Hepatocyte (in vitro differentiated cells): Measurements from ENCODE around the gene GTF2F2. TPM values are rescaled to one million over a fixed set of nuclear protein-coding genes. Genes with fewer than 3 reads are reported as not detected.

Experiments
- DNase-seq: peaks from one replicate; pipeline ENCODE4 v3.0.0-alpha.2; 2016; ENCODE audit warnings: low spot score
- H2AFZ ChIP-seq: fragments of 200-600 bp; sonication (generic); 2 replicates; pipeline ENCODE4 v1.6.0; 2016; ENCODE audit warnings: antibody characterized with exemption, mild to moderate bottlenecking
- H3K27ac ChIP-seq: fragments of 200-600 bp; sonication (generic); 2 replicates; pipeline ENCODE4 v1.5.1; 2016; ENCODE audit warnings: mild to moderate bottlenecking
- H3K27me3 ChIP-seq: fragments of 200-600 bp; sonication (generic); 2 replicates; pipeline ENCODE4 v1.6.1; 2016
- H3K36me3 ChIP-seq: fragments of 200-600 bp; sonication (generic); replicated peaks from 2 replicates; pipeline ENCODE4 v1.5.1; 2016; ENCODE audit warnings: low read depth; ENCODE audit not compliant: insufficient read depth
- H3K4me1 ChIP-seq: fragments of 200-600 bp; sonication (generic); 2 replicates; pipeline ENCODE4 v1.5.1; 2016; ENCODE audit warnings: mild to moderate bottlenecking, moderate library complexity; ENCODE audit not compliant: insufficient read depth
- H3K4me2 ChIP-seq: fragments of 200-600 bp; sonication (generic); 2 replicates; pipeline ENCODE4 v1.6.0; 2016
- H3K4me3 ChIP-seq: fragments of 200-600 bp; sonication (generic); 2 replicates; pipeline ENCODE4 v1.5.1; 2016; ENCODE audit warnings: mild to moderate bottlenecking
- H3K79me2 ChIP-seq: fragments of 200-600 bp; sonication (generic); 2 replicates; pipeline ENCODE4 v1.6.0; 2017; ENCODE audit warnings: mild to moderate bottlenecking
- H3K9me2 ChIP-seq: fragments of 200-600 bp; sonication (generic); replicated peaks from 2 replicates; pipeline ENCODE4 v1.6.0; 2017; ENCODE audit warnings: mild to moderate bottlenecking; ENCODE audit not compliant: insufficient read depth
- H3K9me3 ChIP-seq: fragments of 200-600 bp; sonication (generic); 2 replicates; pipeline ENCODE4 v1.5.1; 2016; ENCODE audit warnings: low read depth, mild to moderate bottlenecking
- H4K20me1 ChIP-seq: fragments of 200-600 bp; sonication (generic); 2 replicates; pipeline ENCODE4 v1.6.0; 2016; ENCODE audit warnings: mild to moderate bottlenecking; ENCODE audit not compliant: insufficient read depth, poor library complexity, severe bottlenecking
- EZH2 ChIP-seq: fragments of 200-600 bp; sonication (generic); IDR thresholded peaks from 2 replicates; pipeline ENCODE4 v1.6.1; 2016; ENCODE audit warnings: antibody characterized with exemption, mild to moderate bottlenecking, borderline replicate concordance
- EZH2phosphoT487 ChIP-seq: fragments of 200-600 bp; sonication (generic); IDR thresholded peaks from one replicate; pipeline ENCODE4 v1.6.1; 2018; ENCODE audit warnings: antibody characterized with exemption, mild to moderate bottlenecking, low read depth, moderate library complexity; ENCODE audit not compliant: unreplicated experiment, severe bottlenecking
- WGBS: methylation state at CpG from one replicate; pipeline ENCODE4 v1.1.6; 2016; ENCODE audit warnings: low lambda C conversion rate; ENCODE audit errors: missing lambda C conversion rate; 5-methylcytosine and 5-hydroxymethylcytosine counted together
- polyA plus RNA-seq: library from polyadenylated mRNA; unstranded; fragments of >200 nt; fragmentation: Nextera tagmentation; extraction: Ambion mirVana; gene quantifications from 2 replicates; pipeline ENCODE4 v1.2.1, GENCODE V29; 2016
- total RNA-seq: library from RNA; depleted of rRNA; stranded (reverse); fragments of >200 nt; gene quantifications from 2 replicates; pipeline ENCODE4 v1.2.3, GENCODE V29; 2014
- TF ChIP-seq, protein P1 (sequence below): fragments of 200-600 bp; sonication (generic); IDR thresholded peaks from 2 replicates; pipeline ENCODE4 v1.5.1; 2016; ENCODE audit warnings: antibody characterized with exemption, mild to moderate bottlenecking; ENCODE audit not compliant: poor library complexity

The GTF2F2 gene
- total and polyA plus RNA-seq, 2 experiments from 2014 or later: 25.7 to 26.7 TPM

DNA sequence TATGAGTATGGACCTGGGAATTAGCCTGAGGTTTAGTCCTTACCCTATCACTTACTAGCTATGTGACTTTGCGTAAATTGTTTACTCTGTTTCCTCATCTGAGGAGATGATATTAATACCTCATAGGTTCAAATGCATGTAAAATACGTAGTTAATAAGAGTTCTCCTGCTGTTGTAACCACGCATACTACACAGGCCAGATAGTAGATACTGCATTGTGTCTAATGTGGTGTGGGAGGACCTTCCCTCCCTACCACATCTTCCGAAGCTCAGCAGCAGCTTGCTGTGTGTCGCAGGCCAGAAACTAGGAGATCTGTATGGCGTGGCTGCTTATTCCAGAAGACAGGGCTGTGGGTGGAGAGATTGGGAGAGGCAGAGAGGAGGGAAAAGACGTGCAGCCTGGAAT lies 23.0 kb downstream of the GTF2F2 start:
- Histone ChIP-seq H3K27me3 (no peaks in the 10 kb centered on the region), H3K9me2 (no peaks in the 10 kb centered on the region), H3K4me3 (no peak overlapping the region), H3K79me2 (peaks cover 60% of the 10 kb centered on the region), H3K4me1 (peaks cover 15% of the 10 kb centered on the region), H3K4me2 (peak overlapping the region; percentile 35), H3K9me3 (no peaks in the 10 kb centered on the region), H3K36me3 (no peaks in the 10 kb centered on the region), H3K27ac (peak overlapping the region; percentile 74), H4K20me1 (no peaks in the 10 kb centered on the region), H2AFZ (no peak overlapping the region)
- WGBS: 62% methylated on average over 7 of the region's 7 CpGs
- DNase-seq: peak; percentile 13
- TF ChIP-seq EZH2 (no peak), EZH2phosphoT487 (no peak)
- TF ChIP-seq, protein P1, sequence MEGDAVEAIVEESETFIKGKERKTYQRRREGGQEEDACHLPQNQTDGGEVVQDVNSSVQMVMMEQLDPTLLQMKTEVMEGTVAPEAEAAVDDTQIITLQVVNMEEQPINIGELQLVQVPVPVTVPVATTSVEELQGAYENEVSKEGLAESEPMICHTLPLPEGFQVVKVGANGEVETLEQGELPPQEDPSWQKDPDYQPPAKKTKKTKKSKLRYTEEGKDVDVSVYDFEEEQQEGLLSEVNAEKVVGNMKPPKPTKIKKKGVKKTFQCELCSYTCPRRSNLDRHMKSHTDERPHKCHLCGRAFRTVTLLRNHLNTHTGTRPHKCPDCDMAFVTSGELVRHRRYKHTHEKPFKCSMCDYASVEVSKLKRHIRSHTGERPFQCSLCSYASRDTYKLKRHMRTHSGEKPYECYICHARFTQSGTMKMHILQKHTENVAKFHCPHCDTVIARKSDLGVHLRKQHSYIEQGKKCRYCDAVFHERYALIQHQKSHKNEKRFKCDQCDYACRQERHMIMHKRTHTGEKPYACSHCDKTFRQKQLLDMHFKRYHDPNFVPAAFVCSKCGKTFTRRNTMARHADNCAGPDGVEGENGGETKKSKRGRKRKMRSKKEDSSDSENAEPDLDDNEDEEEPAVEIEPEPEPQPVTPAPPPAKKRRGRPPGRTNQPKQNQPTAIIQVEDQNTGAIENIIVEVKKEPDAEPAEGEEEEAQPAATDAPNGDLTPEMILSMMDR: no peak

DNA sequence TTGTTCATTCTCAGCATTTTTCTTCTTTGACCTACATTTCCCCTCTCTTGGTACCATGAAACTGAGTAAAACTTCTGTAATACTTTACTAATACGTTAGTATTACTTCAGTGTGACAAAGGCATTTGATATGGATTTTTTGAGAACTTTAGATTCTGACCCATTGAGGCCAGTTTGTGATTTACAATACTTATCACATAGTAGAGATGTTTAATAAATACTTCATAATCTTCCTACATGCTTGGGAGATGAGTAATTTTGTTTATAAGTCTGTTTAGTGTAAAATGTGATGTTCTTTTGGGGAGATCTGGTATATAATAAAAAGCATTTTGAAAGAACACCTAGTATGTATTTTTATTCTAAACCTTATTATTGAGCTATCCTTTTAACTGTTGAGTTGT lies 29.7 kb downstream of the GTF2F2 start:
- H3K27ac ChIP-seq: no peak overlapping the region
- H3K4me3 ChIP-seq: no peak overlapping the region
- TF ChIP-seq, protein P1: no peak
- TF ChIP-seq EZH2 (no peak), EZH2phosphoT487 (no peak)
- H3K4me1 ChIP-seq: no peaks in the 10 kb centered on the region
- DNase-seq: no peak
- H3K9me3 ChIP-seq: no peaks in the 10 kb centered on the region
- H3K36me3 ChIP-seq: no peaks in the 10 kb centered on the region
- H4K20me1 ChIP-seq: no peaks in the 10 kb centered on the region
- H2AFZ ChIP-seq: no peak overlapping the region
- no peak overlapping the region for H3K4me2 ChIP-seq
- H3K27me3 ChIP-seq: no peaks in the 10 kb centered on the region
- H3K9me2 ChIP-seq: no peaks in the 10 kb centered on the region
- peaks cover 37% of the 10 kb centered on the region for H3K79me2 ChIP-seq
- WGBS: 67% methylated on average over 1 of the region's 1 CpG

DNA sequence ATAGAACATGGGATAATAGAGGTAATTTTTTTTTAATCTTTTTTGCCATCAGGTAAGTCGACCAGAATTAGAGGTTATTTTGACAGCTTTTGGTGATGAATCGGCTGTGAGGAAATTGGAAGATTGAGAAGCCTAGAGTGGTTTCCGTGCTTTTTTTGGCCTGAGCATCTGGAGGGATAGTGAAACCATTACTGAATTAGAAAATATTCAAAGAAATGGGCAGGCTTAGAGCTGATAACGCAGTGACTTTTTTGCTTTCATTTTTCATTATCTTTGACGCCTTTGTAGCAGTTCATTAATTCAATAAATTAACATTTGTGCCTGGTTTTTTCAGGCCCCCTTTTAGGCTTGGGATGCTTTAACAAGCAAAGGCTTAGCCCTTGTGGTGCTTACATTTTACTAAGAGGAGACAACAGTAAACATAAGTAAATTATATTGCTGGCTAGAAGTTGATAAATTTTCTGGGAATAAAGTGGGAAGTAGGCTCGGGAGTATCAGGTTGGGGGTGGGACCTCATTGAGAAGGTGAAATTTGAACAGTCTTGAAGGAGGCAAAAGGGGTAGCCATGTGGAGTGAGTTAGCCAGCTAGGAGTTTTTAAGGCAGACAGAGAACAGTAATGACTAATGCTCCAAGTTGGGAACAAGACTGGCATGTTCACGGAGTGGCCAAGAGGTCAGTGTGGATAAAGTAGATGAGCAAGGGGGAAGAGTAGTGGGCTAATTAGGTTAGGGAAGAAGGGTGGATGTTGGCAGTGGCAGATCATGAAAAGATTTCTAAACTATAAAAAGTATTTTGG lies 36.5 kb downstream of the GTF2F2 start:
- DNase-seq: no peak
- TF ChIP-seq EZH2phosphoT487: no peak
- no peak for TF ChIP-seq EZH2
- TF ChIP-seq, protein P1: no peak
- Histone ChIP-seq H3K27ac (no peak overlapping the region), H2AFZ (no peak overlapping the region), H3K79me2 (no peaks in the 10 kb centered on the region), H3K4me1 (no peaks in the 10 kb centered on the region), H3K4me2 (no peak overlapping the region), H3K36me3 (no peaks in the 10 kb centered on the region), H3K9me2 (no peaks in the 10 kb centered on the region), H3K9me3 (no peaks in the 10 kb centered on the region), H3K27me3 (no peaks in the 10 kb centered on the region), H3K4me3 (no peak overlapping the region), H4K20me1 (no peaks in the 10 kb centered on the region)
- 94% methylated on average over 7 of the region's 7 CpGs for WGBS
